ENCODE data around the gene CDCP1. TPM values are rescaled to one million over a fixed set of nuclear protein-coding genes. Genes with fewer than 3 reads are reported as not detected.

The CDCP1 gene
- total RNA-seq, 2 donors from 2014 or later, result 8.9 to 13.1 TPM

- no peaks in the 10 kb centered on the region for H3K27me3 ChIP-seq (ENCODE audit: control insufficient read depth, insufficient read depth, low read length, poor library complexity, severe bottlenecking)
- Mint-ChIP-seq H3K9me3 (no peaks in the 10 kb centered on the region), H3K4me3 (no peak overlapping the region), H3K27me3 (ENCODE audit: insufficient read depth) (no peaks in the 10 kb centered on the region), H3K27ac (no peak overlapping the region), H3K36me3 (ENCODE audit: low read depth) (peaks cover 8% of the 10 kb centered on the region), H3K4me1 (peaks cover 22% of the 10 kb centered on the region)
- no peak overlapping the region for H3K4me3 ChIP-seq (ENCODE audit: low read length)
- 77 to 85% methylated on average over 6 to 7 of the region's 7 CpGs for WGBS, 2 experiments (ENCODE audit: insufficient coverage in 1 of 2, insufficient read length in 1 of 2)
- no peaks in the 10 kb centered on the region for H3K36me3 ChIP-seq (ENCODE audit: control insufficient read depth, insufficient read depth, low read length)
- H3K27ac ChIP-seq (ENCODE audit: low read depth, low read length), result no peak overlapping the region
- H3K9me3 ChIP-seq (ENCODE audit: control insufficient read depth, low read length), result peaks cover 2% of the 10 kb centered on the region
- no peak for DNase-seq
- H3K4me1 ChIP-seq (ENCODE audit: control insufficient read depth, insufficient read depth, low read length), result peaks cover 16% of the 10 kb centered on the region
- no peak overlapping the region for H3K9ac ChIP-seq (ENCODE audit: extremely low read depth, low read length, poor library complexity, severe bottlenecking)
- TF ChIP-seq, protein P1, sequence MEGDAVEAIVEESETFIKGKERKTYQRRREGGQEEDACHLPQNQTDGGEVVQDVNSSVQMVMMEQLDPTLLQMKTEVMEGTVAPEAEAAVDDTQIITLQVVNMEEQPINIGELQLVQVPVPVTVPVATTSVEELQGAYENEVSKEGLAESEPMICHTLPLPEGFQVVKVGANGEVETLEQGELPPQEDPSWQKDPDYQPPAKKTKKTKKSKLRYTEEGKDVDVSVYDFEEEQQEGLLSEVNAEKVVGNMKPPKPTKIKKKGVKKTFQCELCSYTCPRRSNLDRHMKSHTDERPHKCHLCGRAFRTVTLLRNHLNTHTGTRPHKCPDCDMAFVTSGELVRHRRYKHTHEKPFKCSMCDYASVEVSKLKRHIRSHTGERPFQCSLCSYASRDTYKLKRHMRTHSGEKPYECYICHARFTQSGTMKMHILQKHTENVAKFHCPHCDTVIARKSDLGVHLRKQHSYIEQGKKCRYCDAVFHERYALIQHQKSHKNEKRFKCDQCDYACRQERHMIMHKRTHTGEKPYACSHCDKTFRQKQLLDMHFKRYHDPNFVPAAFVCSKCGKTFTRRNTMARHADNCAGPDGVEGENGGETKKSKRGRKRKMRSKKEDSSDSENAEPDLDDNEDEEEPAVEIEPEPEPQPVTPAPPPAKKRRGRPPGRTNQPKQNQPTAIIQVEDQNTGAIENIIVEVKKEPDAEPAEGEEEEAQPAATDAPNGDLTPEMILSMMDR (conservative IDR thresholded peaks at IDR 0.05), result no peak
These were observed 50.2 kb downstream of the CDCP1 start for GRCh38 chr3:45095916-45096526.

DNA sequence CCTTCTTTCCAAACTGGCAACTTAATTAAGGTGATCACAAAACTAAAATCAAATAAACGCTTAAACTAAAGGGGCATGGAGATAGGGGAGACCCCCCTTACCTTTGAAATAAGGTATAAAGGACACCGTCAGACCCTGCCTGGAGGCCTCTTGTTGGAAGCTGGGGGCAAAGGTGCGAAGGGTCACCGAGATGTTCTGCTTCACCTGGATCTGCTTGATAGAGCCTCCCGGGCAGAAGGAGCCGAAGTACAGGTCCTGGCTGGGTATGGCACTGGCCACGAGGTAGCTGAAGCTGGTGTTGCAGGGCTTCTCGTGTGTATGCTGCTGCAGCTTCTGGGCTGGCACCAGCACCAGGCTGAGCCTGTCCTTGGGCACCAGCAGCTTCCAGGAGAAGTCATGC lies 53.0 kb downstream of the CDCP1 start:
- peaks cover 7% of the 10 kb centered on the region for H3K9me3 ChIP-seq (ENCODE audit: control insufficient read depth, low read length)
- no peaks in the 10 kb centered on the region for H3K27me3 Mint-ChIP-seq (ENCODE audit: insufficient read depth)
- no peak overlapping the region for H3K27ac ChIP-seq (ENCODE audit: low read depth, low read length)
- peaks cover 24% of the 10 kb centered on the region for H3K36me3 Mint-ChIP-seq (ENCODE audit: low read depth)
- no peak overlapping the region for H3K4me3 Mint-ChIP-seq
- DNase-seq, result no peak
- TF ChIP-seq, protein P1 (conservative IDR thresholded peaks at IDR 0.05), result no peak
- no peaks in the 10 kb centered on the region for H3K27me3 ChIP-seq (ENCODE audit: control insufficient read depth, insufficient read depth, low read length, poor library complexity, severe bottlenecking)
- no peak overlapping the region for H3K4me3 ChIP-seq (ENCODE audit: low read length)
- no peaks in the 10 kb centered on the region for H3K36me3 ChIP-seq (ENCODE audit: control insufficient read depth, insufficient read depth, low read length)
- H3K4me1 Mint-ChIP-seq, result peaks cover 22% of the 10 kb centered on the region
- WGBS, 2 experiments (ENCODE audit: insufficient coverage in 1 of 2, insufficient read length in 1 of 2), result 88 to 93% methylated on average over 7 to 8 of the region's 8 CpGs
- peak overlapping the region; percentile 6 for H3K27ac Mint-ChIP-seq
- peaks cover 16% of the 10 kb centered on the region for H3K4me1 ChIP-seq (ENCODE audit: control insufficient read depth, insufficient read depth, low read length)
- peak overlapping the region; percentile 16 for H3K9ac ChIP-seq (ENCODE audit: extremely low read depth, low read length, poor library complexity, severe bottlenecking)
- H3K9me3 Mint-ChIP-seq, result no peaks in the 10 kb centered on the region

- H3K36me3 ChIP-seq (ENCODE audit: control insufficient read depth, insufficient read depth, low read length), result no peaks in the 10 kb centered on the region
- DNase-seq, result peak; percentile 47
- H3K9me3 ChIP-seq (ENCODE audit: control insufficient read depth, low read length), result peaks cover 7% of the 10 kb centered on the region
- peak overlapping the region; percentile 39 for H3K9ac ChIP-seq (ENCODE audit: extremely low read depth, low read length, poor library complexity, severe bottlenecking)
- peaks cover 26% of the 10 kb centered on the region for H3K36me3 Mint-ChIP-seq (ENCODE audit: low read depth)
- TF ChIP-seq, protein P1 (conservative IDR thresholded peaks at IDR 0.05), result no peak
- H3K4me1 Mint-ChIP-seq, result peaks cover 22% of the 10 kb centered on the region
- 73 to 84% methylated on average over 11 to 12 of the region's 12 CpGs for WGBS, 2 experiments (ENCODE audit: insufficient coverage in 1 of 2, insufficient read length in 1 of 2)
- no peaks in the 10 kb centered on the region for H3K27me3 Mint-ChIP-seq (ENCODE audit: insufficient read depth)
- no peaks in the 10 kb centered on the region for H3K9me3 Mint-ChIP-seq
- no peak overlapping the region for H3K27ac ChIP-seq (ENCODE audit: low read depth, low read length)
- H3K4me3 ChIP-seq (ENCODE audit: low read length), result no peak overlapping the region
- H3K4me1 ChIP-seq (ENCODE audit: control insufficient read depth, insufficient read depth, low read length), result peaks cover 16% of the 10 kb centered on the region
- peak overlapping the region; percentile 91 for H3K27ac Mint-ChIP-seq
- H3K27me3 ChIP-seq (ENCODE audit: control insufficient read depth, insufficient read depth, low read length, poor library complexity, severe bottlenecking), result no peaks in the 10 kb centered on the region
- no peak overlapping the region for H3K4me3 Mint-ChIP-seq
These were observed 53.8 kb downstream of the CDCP1 start for GRCh38 chr3:45092132-45093031.

All from endodermal cell (in vitro differentiated cells).